Heart left ventricle (tissue), 16 donors: ENCODE measurements around the gene TIFAB. TPM values are rescaled to one million over a fixed set of nuclear protein-coding genes. Genes with fewer than 3 reads are reported as not detected.

ENCODE experiments used
- ATAC-seq, 4 donors: fragments of 200-7000 bp; cut with Tn5 transposase; one replicate each; pipeline ENCODE4 v1.9.1; 2020 to 2022; ENCODE audit warnings: moderate library complexity in 4 of 4, mild to moderate bottlenecking in 3 of 4, moderate number of reproducible peaks in 1 of 4
- DNase-seq, 5 donors: peaks; one replicate each; pipeline ENCODE4 v3.0.0-alpha.2; 2020
- H3K27ac ChIP-seq, 12 donors: fragments of 200-600 bp; sonication (generic) in 4 of 12; one replicate each; pipeline versions ENCODE4 v1.5.0 to v1.8.0; 2016 to 2022; ENCODE audit warnings: mild to moderate bottlenecking in 2 of 12
- H3K27me3 ChIP-seq, 9 donors: fragments of 200-600 bp; sonication (generic) in 2 of 9; one replicate each; pipeline versions ENCODE4 v1.5.1 to v1.8.0; 2016 to 2022; ENCODE audit warnings: mild to moderate bottlenecking in 3 of 9
- H3K36me3 ChIP-seq, 9 donors: fragments of 200-600 bp; sonication (generic) in 2 of 9; one replicate each; pipeline versions ENCODE4 v1.5.0 to v1.8.0; 2018 to 2022; ENCODE audit warnings: mild to moderate bottlenecking in 2 of 9
- H3K4me1 ChIP-seq, 12 donors: fragments of 200-600 bp; sonication (generic) in 4 of 12; one replicate each; pipeline versions ENCODE4 v1.5.0 to v1.8.0; 2016 to 2022; ENCODE audit warnings: mild to moderate bottlenecking in 3 of 12
- H3K4me3 ChIP-seq, 12 donors: fragments of 200-600 bp; sonication (generic) in 4 of 12; one replicate each; pipeline versions ENCODE4 v1.5.0 to v1.8.0; 2017 to 2022; ENCODE audit warnings: mild to moderate bottlenecking in 9 of 12, moderate library complexity in 4 of 12
- H3K9me3 ChIP-seq, 12 donors: fragments of 200-600 bp; sonication (generic) in 4 of 12; one replicate each; pipeline versions ENCODE4 v1.5.0 to v1.8.0; 2016 to 2022; ENCODE audit warnings: mild to moderate bottlenecking in 1 of 12
- POLR2A ChIP-seq, 2 donors: fragments of 450-650 bp; IDR thresholded peaks; one replicate each; pipeline ENCODE4 v1.6.1; 2017; ENCODE audit warnings: antibody characterized with exemption in 2 of 2, mild to moderate bottlenecking in 2 of 2, moderate library complexity in 2 of 2
- WGBS, 4 donors: extraction: QIAGEN DNeasy Blood & Tissue Kit in 2 of 4; methylation state at CpG; one replicate each; pipeline versions ENCODE4 v1.1.5 to v1.1.7; 2013 to 2018; 5-methylcytosine and 5-hydroxymethylcytosine counted together
- intact Hi-C, 10 donors: fragments of 100-400 bp; cut with DNase I; formaldehyde crosslinking; loops; one replicate each; pipeline versions ENCODE4 v1.11.1 to v1.14.2; 2022
- polyA plus RNA-seq, 2 donors: library from polyadenylated mRNA; stranded (reverse); fragments of 200-250 nt; gene quantifications; one replicate each; pipeline ENCODE4 v1.2.3, GENCODE V29; 2013
- total RNA-seq, 9 donors: library from RNA; depleted of rRNA in 2 of 9; stranded (reverse); fragments of >200 nt in 2 of 9; fragmentation: NEBNext Ultra II Directional in 3 of 9; extraction: Animal tissue kit (Norgen Biotek cat#: 25700) in 3 of 9; gene quantifications; one replicate each; pipeline versions ENCODE4 v1.1.0 to v1.2.4, GENCODE V29; 2016 to 2023
- TF ChIP-seq, protein P1 (sequence below), 12 donors: fragments of 200-600 bp; sonication (generic) in 4 of 12; IDR thresholded peaks; one replicate each; pipeline versions ENCODE4 v1.5.0 to v1.8.0; 2018 to 2022; ENCODE audit warnings: antibody characterized with exemption in 12 of 12, mild to moderate bottlenecking in 5 of 12
- donor health status: ischemic (EF 13 %, LVEDD 7.1; RV severe dilation, severe dysfunction).
- donor health status: healthy with polysubstance abuse.
- donor health status: DM: no; HTN: yes; CAD: no.
- donor health status: DM: no; HTN: no; CAD: no.
- donor health status: ischemic (EF 25% LVEDD 6.9; RV normal size, moderate dysfunction).
- donor health status: ischemic (EF 25% LVEDD 5.7; RV mildly dilated, moderate dysfunction).
- donor health status: healthy.
- donor health status: DM: yes; HTN: yes; CAD: no.
- donor health status: ischemic (EF 35%, LVEDD 5.7; RV mildly dilated, moderate dysfunction).
- donor health status: nonischemic (EF 11% LVEDD 7.7; RV severe dilation, severe dysfunction).
- donor health status: DM: yes; HTN: yes; CAD: no.
- donor health status: PGD.
- donor health status: ischemic (EF 29% LVEDD 5.4; RV normal size, mild dysfunction).
- donor health status: nonischemic (EF 23%, LVEDD 6.1; RV moderate dilation, normal function).

TIFAB gene
- total and polyA plus RNA-seq, 11 donors: 0.01 to 1.3 (median 0.38) TPM; not detected in 7

DNA sequence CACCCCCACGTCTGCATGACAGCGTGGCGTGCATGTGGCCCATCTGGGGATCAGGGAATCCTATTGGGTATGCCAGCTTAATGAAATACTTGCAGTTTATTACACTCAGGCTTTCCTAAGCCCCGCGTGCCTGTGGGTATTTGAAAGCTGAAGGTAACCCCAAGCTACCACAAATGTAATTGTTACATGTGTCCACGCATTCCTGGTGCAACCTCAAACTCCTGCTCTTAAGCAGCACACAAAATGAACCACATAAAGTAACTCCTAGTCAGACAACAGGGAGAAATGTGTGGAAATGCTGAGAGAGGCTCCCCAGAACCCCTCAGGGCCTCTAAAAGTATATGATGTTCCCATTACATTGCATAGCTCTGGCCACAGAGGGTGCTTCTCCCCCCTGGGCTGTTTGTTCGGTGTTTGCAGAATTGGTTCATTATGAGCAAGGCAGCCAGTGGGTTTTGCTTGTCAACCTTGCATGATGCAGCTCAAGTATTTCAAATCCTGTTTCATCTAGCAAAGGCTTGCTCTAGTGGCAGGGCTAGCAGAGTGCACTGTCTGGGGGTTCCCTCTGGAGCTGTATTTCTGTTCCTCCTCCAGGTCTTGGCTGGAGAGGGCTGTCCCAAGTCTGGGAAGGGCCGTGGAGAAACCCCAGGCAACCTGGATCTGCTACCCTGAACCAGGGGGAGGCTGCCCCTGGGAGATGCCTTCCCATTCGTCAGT lies 3.2 kb downstream of the TIFAB start:
- no peak overlapping the region for H3K4me3 ChIP-seq
- peaks cover 0 to 12% (median 0%) of the 10 kb centered on the region in 12 donors for H3K4me1 ChIP-seq
- H3K27me3 ChIP-seq: no peaks in the 10 kb centered on the region
- H3K9me3 ChIP-seq: no peaks in the 10 kb centered on the region
- H3K36me3 ChIP-seq: no peaks in the 10 kb centered on the region
- intact Hi-C loops: no loop called here
- H3K27ac ChIP-seq: no peak overlapping the region
- TF ChIP-seq, protein P1, sequence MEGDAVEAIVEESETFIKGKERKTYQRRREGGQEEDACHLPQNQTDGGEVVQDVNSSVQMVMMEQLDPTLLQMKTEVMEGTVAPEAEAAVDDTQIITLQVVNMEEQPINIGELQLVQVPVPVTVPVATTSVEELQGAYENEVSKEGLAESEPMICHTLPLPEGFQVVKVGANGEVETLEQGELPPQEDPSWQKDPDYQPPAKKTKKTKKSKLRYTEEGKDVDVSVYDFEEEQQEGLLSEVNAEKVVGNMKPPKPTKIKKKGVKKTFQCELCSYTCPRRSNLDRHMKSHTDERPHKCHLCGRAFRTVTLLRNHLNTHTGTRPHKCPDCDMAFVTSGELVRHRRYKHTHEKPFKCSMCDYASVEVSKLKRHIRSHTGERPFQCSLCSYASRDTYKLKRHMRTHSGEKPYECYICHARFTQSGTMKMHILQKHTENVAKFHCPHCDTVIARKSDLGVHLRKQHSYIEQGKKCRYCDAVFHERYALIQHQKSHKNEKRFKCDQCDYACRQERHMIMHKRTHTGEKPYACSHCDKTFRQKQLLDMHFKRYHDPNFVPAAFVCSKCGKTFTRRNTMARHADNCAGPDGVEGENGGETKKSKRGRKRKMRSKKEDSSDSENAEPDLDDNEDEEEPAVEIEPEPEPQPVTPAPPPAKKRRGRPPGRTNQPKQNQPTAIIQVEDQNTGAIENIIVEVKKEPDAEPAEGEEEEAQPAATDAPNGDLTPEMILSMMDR (IDR thresholded peaks at IDR 0.05): no peak
- no peak for TF ChIP-seq POLR2A (IDR thresholded peaks at IDR 0.05)
- WGBS, 4 donors: 82 to 86% (median 84%) methylated on average over 9 of the region's 9 CpGs
- no peak for ATAC-seq
- peak in 1 of 5 donors; percentile 26 for DNase-seq

- TF ChIP-seq, protein P1 (IDR thresholded peaks at IDR 0.05): no peak
- no peak for TF ChIP-seq POLR2A (IDR thresholded peaks at IDR 0.05)
- H3K27ac ChIP-seq: no peak overlapping the region
- WGBS, 4 donors: 77 to 85% (median 82%) methylated on average over 9 of the region's 9 CpGs
- peaks cover 0 to 16% (median 1%) of the 10 kb centered on the region in 12 donors for H3K4me1 ChIP-seq
- DNase-seq: peak in 1 of 5 donors; percentile 11
- no peaks in the 10 kb centered on the region for H3K9me3 ChIP-seq
- no peaks in the 10 kb centered on the region for H3K27me3 ChIP-seq
- H3K36me3 ChIP-seq: no peaks in the 10 kb centered on the region
- no peak overlapping the region for H3K4me3 ChIP-seq
- intact Hi-C loops: no loop called here
- no peak for ATAC-seq
These were observed 3.9 kb downstream of the TIFAB start for GRCh38 chr5:135448071-135448739.

DNA sequence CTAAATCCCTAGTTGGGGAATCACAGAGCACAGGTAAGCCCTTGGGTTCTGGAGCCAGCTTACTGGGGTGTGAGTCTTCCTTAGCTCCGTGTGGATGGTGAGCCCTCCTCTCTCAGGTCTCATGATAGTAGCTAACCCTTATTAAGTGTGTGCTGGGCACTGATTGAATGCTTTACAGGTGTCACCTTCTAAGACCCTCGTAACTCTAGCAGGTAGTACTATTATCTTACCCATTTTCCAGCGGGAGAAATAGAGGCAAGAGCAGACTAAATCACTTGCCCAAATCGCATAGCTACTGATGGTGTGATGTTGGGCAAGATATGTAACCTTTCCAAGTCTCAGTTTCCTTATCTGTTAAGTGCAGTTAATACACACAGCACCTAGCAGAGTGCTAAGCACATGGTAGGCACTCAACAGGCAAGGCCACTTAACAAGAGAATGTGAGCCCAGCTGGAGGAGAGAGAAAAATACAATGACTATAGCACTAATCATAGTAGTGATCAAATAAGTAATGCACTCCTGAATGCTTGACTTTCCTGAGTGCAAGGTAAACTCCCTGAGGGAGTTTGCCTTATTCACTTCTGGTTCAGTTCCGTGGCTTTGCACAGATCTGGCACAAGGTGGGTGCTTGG lies 4.7 kb downstream of the TIFAB start, which contains the start of gene DCANP1:
Gene DCANP1 (minus strand): TSS at position 51 of the 632 bp plus-strand sequence. CDS start 240 bp downstream, outside the sequence.
- intact Hi-C loops: no loop called here
- DNase-seq (no peak), ATAC-seq (no peak)
- Histone ChIP-seq H3K4me1 (peaks cover 0 to 23% (median 1%) of the 10 kb centered on the region in 12 donors), H3K4me3 (no peak within 1 kb of the TSS), H3K27me3 (no peaks in the 10 kb centered on the region), H3K27ac (no peak within 1 kb of the TSS), H3K9me3 (no peaks in the 10 kb centered on the region), H3K36me3 (no peaks in the 10 kb centered on the region)
- TF ChIP-seq POLR2A (IDR thresholded peaks at IDR 0.05): no peak
- TF ChIP-seq, protein P1 (IDR thresholded peaks at IDR 0.05): no peak
- 87 to 94% (median 90%) methylated on average over 3 to 5 of the region's 5 CpGs for WGBS, 4 donors

- TF ChIP-seq, protein P1 (IDR thresholded peaks at IDR 0.05): no peak
- no peak for TF ChIP-seq POLR2A (IDR thresholded peaks at IDR 0.05)
- intact Hi-C loops: no loop called here
- WGBS, 4 donors: 42 to 74% (median 59%) methylated on average over 5 to 7 of the region's 7 CpGs
- H3K27me3 ChIP-seq: no peaks in the 10 kb centered on the region
- H3K4me3 ChIP-seq: no peak overlapping the region
- DNase-seq: peak in 2 of 5 donors; percentile 9 to 13
- H3K36me3 ChIP-seq: no peaks in the 10 kb centered on the region
- H3K9me3 ChIP-seq: no peaks in the 10 kb centered on the region
- no peak overlapping the region for H3K27ac ChIP-seq
- H3K4me1 ChIP-seq: peaks cover 0 to 27% (median 3%) of the 10 kb centered on the region in 12 donors
- ATAC-seq: no peak
These were observed 5.5 kb downstream of the TIFAB start for GRCh38 chr5:135446615-135447014.
